Fibroblast of skin of abdomen (primary cell): ENCODE measurements around the gene RASSF7.
A peak's percentile ranks its signal among the peaks of the same experiment; 100 is the strongest.

ENCODE experiments used
- DNase-seq: peaks from one replicate; pipeline ENCODE4 v3.0.0-alpha.2; 2013

The RASSF7 gene

GRCh38 chr11:532986-533585 is 27.7 kb upstream of the RASSF7 start:
- DNase-seq = no peak

GRCh38 chr11:533586-534395 is 27.0 kb upstream of the RASSF7 start:
- no peak for DNase-seq

GRCh38 chr11:534396-535209 is 26.2 kb upstream of the RASSF7 start:
- no peak for DNase-seq

GRCh38 chr11:535210-535518 is 25.6 kb upstream of the RASSF7 start:
- no peak for DNase-seq

- DNase-seq = peak; percentile 94
Measured at GRCh38 chr11:535519-536454, 25.0 kb upstream of the RASSF7 start, which contains the start of gene HRAS. Gene HRAS, minus strand, starts transcription at chr11:535576.

GRCh38 chr11:536841-537621 is 23.7 kb upstream of the RASSF7 start, which contains the start of gene LRRC56:
Gene LRRC56, plus strand, starts transcription at chr11:537527. Its CDS starts 3,158 bp downstream, at chr11:540685.
- DNase-seq = peak; percentile 74

- no peak for DNase-seq
Measured at GRCh38 chr11:537622-538430, 22.9 kb upstream of the RASSF7 start.

GRCh38 chr11:538431-539051 is 22.2 kb upstream of the RASSF7 start:
- no peak for DNase-seq

- DNase-seq = no peak
Measured at GRCh38 chr11:539971-540481, 20.7 kb upstream of the RASSF7 start.

GRCh38 chr11:540583-541432 is 20.0 kb upstream of the RASSF7 start:
- no peak for DNase-seq

- no peak for DNase-seq
Measured at GRCh38 chr11:541433-541885, 19.3 kb upstream of the RASSF7 start.

GRCh38 chr11:544817-545166 is 16.0 kb upstream of the RASSF7 start:
- DNase-seq = no peak

- no peak for DNase-seq
Measured at GRCh38 chr11:545171-545570, 15.6 kb upstream of the RASSF7 start.

- no peak for DNase-seq
Measured at GRCh38 chr11:548700-549603, 11.8 kb upstream of the RASSF7 start.

GRCh38 chr11:550021-550745 is 10.6 kb upstream of the RASSF7 start:
- DNase-seq = no peak

- DNase-seq = no peak
Measured at GRCh38 chr11:550746-551085, 10.1 kb upstream of the RASSF7 start.

- no peak for DNase-seq
Measured at GRCh38 chr11:551131-551530, 9.6 kb upstream of the RASSF7 start.
